NCI-H460 (cell line): ENCODE measurements around the gene RPL3. TPM values are rescaled to one million over a fixed set of nuclear protein-coding genes. Genes with fewer than 3 reads are reported as not detected.

ENCODE experiments used
- DNase-seq: peaks from one replicate; pipeline ENCODE4 v3.0.0-alpha.2; 2016; ENCODE audit warnings: low read depth; ENCODE audit errors: extremely low read depth
- total RNA-seq: library from RNA; depleted of rRNA; stranded (reverse); fragments of >200 nt; shearing (Covaris generic); gene quantifications from 2 replicates; pipeline ENCODE4 v1.2.3, GENCODE V29; 2014

Gene RPL3
- total RNA-seq, 1 experiment from 2014 or later = 2,502 TPM

- DNase-seq = no peak
Measured at GRCh38 chr22:39287076-39287725, 32.2 kb downstream of the RPL3 start.

GRCh38 chr22:39284983-39285382, 34.4 kb downstream of the RPL3 start:
- no peak for DNase-seq

GRCh38 chr22:39284142-39284980, 35.1 kb downstream of the RPL3 start:
- DNase-seq = no peak

- DNase-seq = no peak
Measured at GRCh38 chr22:39283322-39284141, 35.9 kb downstream of the RPL3 start.

GRCh38 chr22:39282645-39283321, 36.6 kb downstream of the RPL3 start:
- DNase-seq = no peak

- DNase-seq = no peak
Measured at GRCh38 chr22:39281126-39281525, 38.3 kb downstream of the RPL3 start.

GRCh38 chr22:39280250-39280649, 39.2 kb downstream of the RPL3 start:
- no peak for DNase-seq

GRCh38 chr22:39279170-39279850, 40.1 kb downstream of the RPL3 start:
- DNase-seq = no peak

- no peak for DNase-seq
Measured at GRCh38 chr22:39278040-39278439, 41.4 kb downstream of the RPL3 start.

- DNase-seq = no peak
Measured at GRCh38 chr22:39277142-39277607, 42.2 kb downstream of the RPL3 start.

GRCh38 chr22:39276440-39277141, 42.8 kb downstream of the RPL3 start:
- no peak for DNase-seq

- DNase-seq = no peak
Measured at GRCh38 chr22:39275814-39276439, 43.5 kb downstream of the RPL3 start.

- no peak for DNase-seq
Measured at GRCh38 chr22:39273950-39274887, 45.2 kb downstream of the RPL3 start.

- DNase-seq = no peak
Measured at GRCh38 chr22:39270792-39271191, 48.6 kb downstream of the RPL3 start.

GRCh38 chr22:39270280-39270679, 49.1 kb downstream of the RPL3 start:
- no peak for DNase-seq

- DNase-seq = no peak
Measured at GRCh38 chr22:39269095-39269790, 50.2 kb downstream of the RPL3 start.

GRCh38 chr22:39268645-39269044, 50.8 kb downstream of the RPL3 start:
- no peak for DNase-seq
